ENCODE data around the gene SETD4.
A peak's percentile ranks its signal among the peaks of the same experiment; 100 is the strongest.

The SETD4 gene

DNA sequence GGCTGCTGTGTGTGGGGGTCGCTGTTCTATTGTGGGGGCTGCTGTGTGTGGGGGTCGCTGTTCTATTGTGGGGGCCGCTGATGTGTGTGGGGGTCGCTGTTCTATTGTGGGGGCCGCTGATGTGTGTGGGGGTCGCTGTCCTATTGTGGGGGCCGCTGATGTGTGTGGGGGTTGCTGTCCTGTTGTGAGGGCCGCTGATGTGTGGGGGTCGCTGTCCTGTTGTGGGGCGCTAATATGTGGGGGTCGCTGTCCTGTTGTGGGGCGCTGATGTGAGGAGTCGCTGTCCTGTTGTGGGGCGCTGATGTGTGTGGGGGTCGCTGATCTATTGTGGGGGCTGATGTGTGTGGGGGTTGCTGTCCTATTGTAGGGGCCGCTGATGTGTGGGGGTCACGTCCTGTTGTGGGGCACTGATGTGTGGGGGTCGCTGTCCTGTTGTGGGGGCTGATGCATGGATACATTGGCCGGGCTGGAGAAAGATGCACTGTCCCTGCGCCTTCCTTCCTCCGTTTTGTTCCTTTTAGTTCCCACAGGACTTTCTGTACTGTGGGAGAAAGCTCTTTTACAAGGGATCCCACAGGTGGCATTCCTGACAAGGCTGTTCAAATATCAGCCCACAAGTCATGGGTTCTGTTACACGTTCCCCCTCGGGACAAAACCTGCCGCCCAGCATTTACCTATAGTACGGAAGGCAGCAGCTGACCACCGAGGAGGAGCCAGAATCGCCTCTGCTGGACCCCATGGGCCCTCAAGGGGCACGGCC, 27.5 kb downstream of the SETD4 start:
- WGBS (ENCODE audit: extremely low coverage, insufficient coverage, low lambda C conversion rate): no CpG with 5 or more reads among the region's 28 CpGs
- Histone ChIP-seq H3K79me1 (ENCODE audit: low read length) (no peaks in the 10 kb centered on the region), H3K79me2 (ENCODE audit: control insufficient read depth, insufficient read depth, low read length) (no peaks in the 10 kb centered on the region), H3K23ac (ENCODE audit: low read length) (no peak overlapping the region), H3K18ac (ENCODE audit: low read length) (no peak overlapping the region), H2BK15ac (replicated peaks; ENCODE audit: low read depth) (no peak overlapping the region), H3K4me3 (ENCODE audit: low read length) (no peak overlapping the region), H3K27me3 (ENCODE audit: insufficient read depth, low read length, poor library complexity) (no peaks in the 10 kb centered on the region), H2BK120ac (ENCODE audit: low read depth, low read length) (no peak overlapping the region), H2BK5ac (ENCODE audit: low read length) (no peak overlapping the region), H3K4me1 (ENCODE audit: control insufficient read depth, low read depth, low read length) (no peaks in the 10 kb centered on the region), H3K36me3 (ENCODE audit: control insufficient read depth, insufficient read depth, low read length) (peaks cover 7% of the 10 kb centered on the region), H3K56ac (ENCODE audit: low read length) (no peak overlapping the region), H4K5ac (ENCODE audit: low read length) (no peak overlapping the region), H3K27ac (ENCODE audit: low read depth, low read length) (no peak overlapping the region), H2AK5ac (ENCODE audit: low read length) (no peak overlapping the region), H4K8ac (ENCODE audit: low read depth, low read length) (no peak overlapping the region), H3K9ac (ENCODE audit: low read length) (no peak overlapping the region), H3K4me2 (ENCODE audit: low read length) (no peak overlapping the region), H3K4ac (ENCODE audit: low read depth, low read length) (no peak overlapping the region)
- DNase-seq: no peak

GRCh38 chr21:36030581-36031189, 29.6 kb downstream of the SETD4 start:
- no peak overlapping the region for H3K4me2 ChIP-seq (ENCODE audit: low read length)
- no peak overlapping the region for H3K56ac ChIP-seq (ENCODE audit: low read length)
- no CpG with 5 or more reads among the region's 16 CpGs for WGBS (ENCODE audit: extremely low coverage, insufficient coverage, low lambda C conversion rate)
- no peak overlapping the region for H3K4ac ChIP-seq (ENCODE audit: low read depth, low read length)
- no peak overlapping the region for H2AK5ac ChIP-seq (ENCODE audit: low read length)
- DNase-seq: no peak
- no peak overlapping the region for H3K4me3 ChIP-seq (ENCODE audit: low read length)
- H3K27ac ChIP-seq (ENCODE audit: low read depth, low read length): no peak overlapping the region
- no peak overlapping the region for H4K8ac ChIP-seq (ENCODE audit: low read depth, low read length)
- H3K4me1 ChIP-seq (ENCODE audit: control insufficient read depth, low read depth, low read length): no peaks in the 10 kb centered on the region
- no peak overlapping the region for H2BK120ac ChIP-seq (ENCODE audit: low read depth, low read length)
- no peak overlapping the region for H2BK5ac ChIP-seq (ENCODE audit: low read length)
- no peak overlapping the region for H3K18ac ChIP-seq (ENCODE audit: low read length)
- no peaks in the 10 kb centered on the region for H3K79me2 ChIP-seq (ENCODE audit: control insufficient read depth, insufficient read depth, low read length)
- no peak overlapping the region for H4K5ac ChIP-seq (ENCODE audit: low read length)
- H3K27me3 ChIP-seq (ENCODE audit: insufficient read depth, low read length, poor library complexity): no peaks in the 10 kb centered on the region
- no peaks in the 10 kb centered on the region for H3K79me1 ChIP-seq (ENCODE audit: low read length)
- peaks cover 3% of the 10 kb centered on the region for H3K36me3 ChIP-seq (ENCODE audit: control insufficient read depth, insufficient read depth, low read length)
- H3K23ac ChIP-seq (ENCODE audit: low read length): no peak overlapping the region
- no peak overlapping the region for H3K9ac ChIP-seq (ENCODE audit: low read length)
- H2BK15ac ChIP-seq (replicated peaks; ENCODE audit: low read depth): no peak overlapping the region

- no peak overlapping the region for H2BK120ac ChIP-seq (ENCODE audit: low read depth, low read length)
- no peaks in the 10 kb centered on the region for H3K4me1 ChIP-seq (ENCODE audit: control insufficient read depth, low read depth, low read length)
- no peaks in the 10 kb centered on the region for H3K79me2 ChIP-seq (ENCODE audit: control insufficient read depth, insufficient read depth, low read length)
- no peaks in the 10 kb centered on the region for H3K79me1 ChIP-seq (ENCODE audit: low read length)
- no peak overlapping the region for H4K8ac ChIP-seq (ENCODE audit: low read depth, low read length)
- H4K5ac ChIP-seq (ENCODE audit: low read length): no peak overlapping the region
- no peak overlapping the region for H3K27ac ChIP-seq (ENCODE audit: low read depth, low read length)
- no peak overlapping the region for H2BK15ac ChIP-seq (replicated peaks; ENCODE audit: low read depth)
- no peak overlapping the region for H3K18ac ChIP-seq (ENCODE audit: low read length)
- no peak overlapping the region for H3K4me2 ChIP-seq (ENCODE audit: low read length)
- H3K4me3 ChIP-seq (ENCODE audit: low read length): no peak overlapping the region
- H3K27me3 ChIP-seq (ENCODE audit: insufficient read depth, low read length, poor library complexity): no peaks in the 10 kb centered on the region
- H3K4ac ChIP-seq (ENCODE audit: low read depth, low read length): no peak overlapping the region
- peak overlapping the region; percentile 7 for H3K56ac ChIP-seq (ENCODE audit: low read length)
- H2AK5ac ChIP-seq (ENCODE audit: low read length): no peak overlapping the region
- H2BK5ac ChIP-seq (ENCODE audit: low read length): no peak overlapping the region
- no peaks in the 10 kb centered on the region for H3K36me3 ChIP-seq (ENCODE audit: control insufficient read depth, insufficient read depth, low read length)
- DNase-seq: no peak
- no CpG with 5 or more reads among the region's 8 CpGs for WGBS (ENCODE audit: extremely low coverage, insufficient coverage, low lambda C conversion rate)
- no peak overlapping the region for H3K23ac ChIP-seq (ENCODE audit: low read length)
- H3K9ac ChIP-seq (ENCODE audit: low read length): no peak overlapping the region
These were observed 31.0 kb downstream of the SETD4 start for GRCh38 chr21:36029309-36029708.

- H3K27me3 ChIP-seq (ENCODE audit: insufficient read depth, low read length, poor library complexity): no peaks in the 10 kb centered on the region
- H2BK120ac ChIP-seq (ENCODE audit: low read depth, low read length): no peak overlapping the region
- no peak overlapping the region for H3K23ac ChIP-seq (ENCODE audit: low read length)
- no peak overlapping the region for H3K9ac ChIP-seq (ENCODE audit: low read length)
- no peaks in the 10 kb centered on the region for H3K79me1 ChIP-seq (ENCODE audit: low read length)
- H3K56ac ChIP-seq (ENCODE audit: low read length): peak overlapping the region; percentile 22
- H3K18ac ChIP-seq (ENCODE audit: low read length): no peak overlapping the region
- no peak overlapping the region for H3K4me3 ChIP-seq (ENCODE audit: low read length)
- WGBS (ENCODE audit: extremely low coverage, insufficient coverage, low lambda C conversion rate): no CpG with 5 or more reads among the region's 25 CpGs
- H4K5ac ChIP-seq (ENCODE audit: low read length): no peak overlapping the region
- H3K79me2 ChIP-seq (ENCODE audit: control insufficient read depth, insufficient read depth, low read length): no peaks in the 10 kb centered on the region
- H3K4me1 ChIP-seq (ENCODE audit: control insufficient read depth, low read depth, low read length): no peaks in the 10 kb centered on the region
- no peak overlapping the region for H3K4ac ChIP-seq (ENCODE audit: low read depth, low read length)
- no peak overlapping the region for H3K4me2 ChIP-seq (ENCODE audit: low read length)
- H2BK15ac ChIP-seq (replicated peaks; ENCODE audit: low read depth): no peak overlapping the region
- H2AK5ac ChIP-seq (ENCODE audit: low read length): no peak overlapping the region
- no peak overlapping the region for H2BK5ac ChIP-seq (ENCODE audit: low read length)
- H3K36me3 ChIP-seq (ENCODE audit: control insufficient read depth, insufficient read depth, low read length): no peaks in the 10 kb centered on the region
- H3K27ac ChIP-seq (ENCODE audit: low read depth, low read length): no peak overlapping the region
- H4K8ac ChIP-seq (ENCODE audit: low read depth, low read length): no peak overlapping the region
- peak; percentile 81 for DNase-seq
These were observed 31.9 kb downstream of the SETD4 start for GRCh38 chr21:36028127-36029069.

DNA sequence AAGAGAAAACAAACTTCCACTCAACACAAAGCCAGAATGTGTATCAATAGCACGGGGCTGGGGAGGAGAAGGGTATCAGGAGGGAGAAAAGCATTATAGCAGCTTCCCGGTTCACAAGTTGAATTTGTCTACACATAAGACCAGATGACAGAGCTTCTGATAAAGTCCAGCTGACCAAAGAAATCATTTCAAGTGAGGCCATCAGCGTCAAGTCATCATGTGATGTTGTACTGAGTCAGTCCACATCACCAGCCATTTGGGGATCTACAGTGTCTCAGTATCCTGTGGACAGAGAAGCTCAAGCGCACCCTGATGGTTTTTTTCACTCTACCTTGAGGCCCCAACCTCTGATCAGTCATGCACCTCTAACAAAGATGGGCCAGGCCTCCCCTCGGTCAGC, 33.0 kb downstream of the SETD4 start:
- Histone ChIP-seq H2BK15ac (replicated peaks; ENCODE audit: low read depth) (no peak overlapping the region), H3K4me3 (ENCODE audit: low read length) (no peak overlapping the region), H3K4ac (ENCODE audit: low read depth, low read length) (no peak overlapping the region), H3K27ac (ENCODE audit: low read depth, low read length) (no peak overlapping the region), H3K79me1 (ENCODE audit: low read length) (no peaks in the 10 kb centered on the region), H3K9ac (ENCODE audit: low read length) (no peak overlapping the region), H2BK5ac (ENCODE audit: low read length) (no peak overlapping the region), H2AK5ac (ENCODE audit: low read length) (no peak overlapping the region), H3K23ac (ENCODE audit: low read length) (no peak overlapping the region), H4K5ac (ENCODE audit: low read length) (no peak overlapping the region), H3K27me3 (ENCODE audit: insufficient read depth, low read length, poor library complexity) (no peaks in the 10 kb centered on the region), H3K36me3 (ENCODE audit: control insufficient read depth, insufficient read depth, low read length) (no peaks in the 10 kb centered on the region), H3K56ac (ENCODE audit: low read length) (no peak overlapping the region), H3K4me1 (ENCODE audit: control insufficient read depth, low read depth, low read length) (no peaks in the 10 kb centered on the region), H3K18ac (ENCODE audit: low read length) (no peak overlapping the region), H3K79me2 (ENCODE audit: control insufficient read depth, insufficient read depth, low read length) (no peaks in the 10 kb centered on the region), H3K4me2 (ENCODE audit: low read length) (no peak overlapping the region), H4K8ac (ENCODE audit: low read depth, low read length) (no peak overlapping the region), H2BK120ac (ENCODE audit: low read depth, low read length) (no peak overlapping the region)
- WGBS (ENCODE audit: extremely low coverage, insufficient coverage, low lambda C conversion rate): no CpG with 5 or more reads among the region's 5 CpGs
- DNase-seq: no peak
